Activated CD4-positive, CD25-positive, alpha-beta regulatory T cell treated with anti-CD3 and anti-CD28 coated beads, Interleukin-2, amount 50 U/mL, for 24 hours (primary cell): ENCODE results near the gene GDNF.
"Not testable (repeated sequence)": the region's sequence is repeated elsewhere in the genome, so short reads cannot be mapped to it uniquely, and the experiment has no call there.

Experiments
- ATAC-seq, 2 donors: fragments of 150-1000 bp; cut with Tn5 transposase; one replicate each; pipeline ENCODE4 v1.10.0; 2021; ENCODE audit warnings: mild to moderate bottlenecking in 1 of 2, moderate library complexity in 1 of 2

Gene GDNF

DNA sequence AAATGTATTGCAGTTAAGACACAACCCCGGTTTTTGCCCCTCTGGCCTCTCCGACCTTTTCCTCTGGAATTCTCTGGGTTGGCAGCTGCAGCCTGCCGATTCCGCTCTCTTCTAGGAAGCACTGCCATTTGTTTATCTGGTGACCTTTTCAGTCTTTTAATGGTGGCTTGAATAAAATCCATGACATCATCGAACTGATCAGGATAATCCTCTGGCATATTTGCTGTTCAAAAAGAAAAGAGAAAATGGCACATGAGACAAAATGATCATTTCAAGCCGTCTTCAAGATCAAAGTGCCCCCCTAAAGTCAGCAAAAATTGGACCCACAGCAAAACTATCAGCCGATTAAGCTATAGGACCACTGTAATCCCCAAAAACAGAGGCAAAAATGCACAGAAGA, 23.9 kb downstream of the GDNF start:
- ATAC-seq: no peak

DNA sequence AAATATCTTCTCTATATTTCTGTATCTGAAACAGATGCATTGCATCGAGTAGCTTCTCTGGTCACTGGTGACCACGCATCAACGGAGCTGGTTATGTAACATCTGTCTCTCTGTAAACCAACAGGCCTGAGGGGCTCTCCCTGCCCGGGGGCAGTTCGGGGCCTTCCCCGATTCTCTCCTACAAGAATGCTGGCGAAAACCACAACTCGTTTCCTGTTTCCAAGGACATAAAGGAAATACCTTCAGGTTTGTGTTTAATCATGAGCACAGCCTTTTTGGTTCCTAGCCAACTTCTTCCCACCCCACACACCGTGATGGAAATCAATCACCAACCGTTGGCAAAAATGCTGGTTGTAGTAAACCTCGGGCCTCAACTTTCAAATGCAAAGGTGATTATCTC, 25.1 kb downstream of the GDNF start:
- ATAC-seq: no peak

DNA sequence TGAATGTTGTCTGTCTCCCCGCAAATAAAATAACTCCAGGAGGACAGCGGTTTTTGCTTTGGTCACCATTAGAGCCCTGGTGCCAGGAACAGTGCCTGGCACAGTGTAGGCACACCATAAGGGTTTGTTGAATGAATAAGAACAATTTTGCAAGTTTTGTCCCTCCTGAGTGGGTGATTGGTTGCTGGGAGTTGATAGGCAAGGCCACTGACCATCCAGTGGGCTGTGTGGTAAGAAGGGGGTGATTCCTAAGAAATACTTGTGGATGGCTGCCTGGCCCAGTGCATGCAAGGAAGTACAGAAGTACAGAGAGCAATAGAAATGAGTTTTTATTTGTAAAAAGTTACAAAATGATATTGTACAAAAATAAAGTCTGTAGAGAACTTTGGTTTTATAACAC, 27.5 kb downstream of the GDNF start:
- ATAC-seq: no peak

DNA sequence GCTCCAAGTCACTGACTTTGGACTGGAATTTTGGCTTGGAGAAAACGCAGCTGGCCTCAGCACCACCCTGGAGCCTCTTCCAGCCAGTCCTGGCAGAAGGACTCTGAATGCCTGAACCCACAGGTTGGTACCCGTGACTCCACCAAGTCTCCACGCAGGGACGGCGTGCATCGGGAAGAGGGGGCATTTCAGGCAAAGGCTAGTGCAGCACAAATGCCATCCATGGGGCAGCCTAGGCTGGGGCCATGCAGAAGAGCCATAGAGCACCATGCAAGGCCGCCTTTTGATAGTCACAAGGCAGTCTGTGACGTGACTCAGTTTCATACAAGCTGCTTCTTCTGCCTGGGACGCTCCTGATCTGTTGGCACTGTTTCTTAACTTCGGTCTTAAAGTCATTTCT, 28.0 kb downstream of the GDNF start:
- ATAC-seq: no peak

DNA sequence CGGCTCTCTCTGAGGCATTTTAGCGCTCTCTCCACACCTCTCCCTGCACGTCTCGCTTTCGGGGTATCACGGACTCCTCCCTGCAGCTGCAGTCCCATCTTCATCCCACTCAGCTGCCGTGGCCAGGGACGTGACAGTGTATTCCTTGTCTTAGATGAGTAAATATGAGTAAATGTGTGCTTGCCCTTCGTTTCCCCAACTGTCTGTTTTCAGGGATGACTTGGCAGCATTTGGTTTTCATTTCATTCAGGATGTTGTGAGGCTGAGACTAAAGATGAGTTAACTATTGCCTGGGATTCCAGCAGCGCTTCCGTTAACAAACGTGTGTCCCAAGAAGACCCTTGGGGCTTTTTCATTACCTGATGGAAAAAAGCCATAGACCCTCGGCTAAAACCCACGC, 29.5 kb downstream of the GDNF start:
- no peak for ATAC-seq

DNA sequence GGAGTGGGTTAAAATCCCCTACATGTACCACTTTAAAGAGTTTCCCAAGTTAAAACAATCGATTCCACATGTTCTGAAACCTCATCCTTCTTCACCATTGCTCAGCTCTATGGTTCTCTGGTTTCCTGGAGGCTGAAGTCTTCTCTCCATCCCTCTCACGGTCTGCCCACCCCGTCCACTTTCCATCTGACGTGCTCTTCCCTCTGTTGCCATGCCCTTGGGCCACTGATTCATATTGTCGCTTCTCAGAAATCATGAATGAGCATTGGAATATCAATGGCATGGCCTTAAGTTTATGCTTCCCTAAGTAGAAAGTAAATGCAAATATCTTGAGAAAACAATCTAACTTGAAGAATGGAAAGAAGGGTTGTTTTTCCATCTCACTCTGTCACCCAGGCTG, 30.9 kb downstream of the GDNF start:
- no peak for ATAC-seq

DNA sequence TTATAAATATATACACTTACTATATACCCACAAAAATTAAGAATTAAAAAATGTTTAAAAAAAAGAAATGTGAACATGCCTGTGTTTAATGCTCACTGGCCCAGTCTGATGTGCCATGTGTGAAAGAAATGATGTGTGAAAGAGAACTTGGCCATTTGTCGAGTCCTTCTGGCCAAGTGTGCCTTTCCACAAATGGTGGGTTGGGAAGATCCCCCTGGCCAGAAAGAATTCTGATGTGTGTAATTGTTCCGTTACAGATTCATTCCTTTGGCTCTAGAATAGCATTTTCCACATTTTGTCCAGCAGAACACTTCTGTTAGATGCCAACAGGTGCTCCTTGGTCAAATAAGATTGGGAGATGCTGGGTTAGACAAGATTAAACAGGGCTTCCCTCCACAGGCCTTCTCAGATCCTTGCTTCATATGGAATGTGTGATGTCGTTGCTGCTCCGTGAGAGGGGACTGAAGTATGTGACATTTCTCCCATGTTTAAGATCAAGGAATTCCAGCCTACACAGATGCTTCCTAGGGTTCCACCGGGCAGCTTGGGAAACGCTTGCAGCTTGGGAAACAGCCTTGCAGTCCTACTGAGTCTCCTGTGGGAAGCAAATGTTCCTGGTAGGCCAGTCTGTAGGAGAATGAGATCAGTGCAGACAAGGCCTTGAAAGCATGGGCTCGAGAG, 32.1 kb downstream of the GDNF start:
- ATAC-seq: no peak

DNA sequence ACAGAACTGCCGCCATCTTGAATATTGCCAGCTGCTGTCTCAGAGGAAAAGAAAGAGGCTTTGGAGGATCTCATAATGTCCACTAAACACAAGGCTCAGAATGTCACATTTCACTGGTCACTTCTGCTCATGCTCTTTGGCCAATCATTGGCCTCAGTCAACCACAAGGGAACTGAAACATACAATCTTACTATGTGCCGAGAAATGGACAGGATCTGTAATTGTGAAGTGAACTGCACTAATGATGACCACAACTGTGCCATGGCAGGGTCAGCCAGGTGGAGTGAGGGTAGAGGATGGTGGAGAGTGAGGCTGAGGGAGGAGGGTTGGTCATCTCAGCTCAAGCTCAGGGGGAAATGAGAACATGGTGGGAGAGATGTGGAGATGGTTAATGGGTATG, 32.8 kb downstream of the GDNF start:
- no peak for ATAC-seq

DNA sequence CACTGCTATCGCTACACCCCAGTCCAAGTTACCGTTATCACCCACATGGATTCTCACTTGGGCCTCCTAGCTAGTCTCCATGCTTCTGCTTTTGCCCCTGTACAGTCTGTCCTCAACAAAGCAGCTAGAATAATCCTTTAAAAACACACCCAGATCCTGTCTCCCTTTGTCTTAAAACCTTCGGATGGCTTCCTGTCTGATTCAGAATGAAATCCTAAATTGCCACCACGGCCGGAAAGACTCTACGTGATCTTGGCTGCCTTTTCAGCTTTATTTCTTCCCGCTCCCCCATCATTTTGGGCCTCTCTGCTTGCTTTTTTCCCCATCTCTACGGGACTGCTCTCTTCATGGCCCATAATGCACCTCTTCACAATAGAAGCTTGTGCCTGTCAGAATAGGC, 33.4 kb downstream of the GDNF start:
- ATAC-seq: no peak

DNA sequence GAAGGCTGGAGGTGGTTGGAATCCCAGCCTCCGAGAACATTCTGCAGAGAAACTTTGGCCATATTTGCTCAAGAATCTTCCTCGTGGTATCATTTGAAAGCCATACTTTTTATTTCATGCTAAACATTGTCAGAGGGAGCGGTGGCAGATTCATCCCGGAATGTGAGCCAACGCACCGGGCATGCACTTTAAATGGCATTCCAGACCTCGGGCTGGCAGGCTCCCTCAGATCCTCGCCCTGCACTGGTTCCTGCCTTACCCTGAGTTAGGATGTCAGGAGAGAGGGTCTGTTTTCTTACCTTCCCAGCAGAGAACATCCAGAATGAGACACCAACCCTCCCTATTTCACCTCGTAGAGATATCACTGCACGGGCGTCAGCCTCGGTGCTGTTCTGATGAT, 33.8 kb downstream of the GDNF start:
- ATAC-seq: no peak

DNA sequence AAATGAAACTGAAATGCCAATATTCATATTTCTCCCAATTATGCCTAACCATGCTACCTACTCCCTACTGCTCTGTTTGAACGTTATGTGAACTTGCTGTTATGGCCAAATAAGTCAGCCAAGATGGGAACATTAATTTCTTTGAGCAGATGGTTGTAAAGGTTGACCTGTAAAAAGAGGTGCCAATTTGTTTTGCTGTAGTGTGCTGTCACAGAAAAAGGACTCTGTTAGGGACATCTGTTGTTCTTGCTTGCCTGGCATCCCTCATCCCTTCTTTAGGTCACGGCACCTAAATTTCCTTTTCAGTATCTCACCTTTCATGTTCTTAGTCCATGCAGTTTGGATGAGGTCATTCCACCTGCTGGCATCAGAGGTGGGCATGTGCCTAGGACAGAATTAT, 35.4 kb downstream of the GDNF start:
- ATAC-seq: no peak

DNA sequence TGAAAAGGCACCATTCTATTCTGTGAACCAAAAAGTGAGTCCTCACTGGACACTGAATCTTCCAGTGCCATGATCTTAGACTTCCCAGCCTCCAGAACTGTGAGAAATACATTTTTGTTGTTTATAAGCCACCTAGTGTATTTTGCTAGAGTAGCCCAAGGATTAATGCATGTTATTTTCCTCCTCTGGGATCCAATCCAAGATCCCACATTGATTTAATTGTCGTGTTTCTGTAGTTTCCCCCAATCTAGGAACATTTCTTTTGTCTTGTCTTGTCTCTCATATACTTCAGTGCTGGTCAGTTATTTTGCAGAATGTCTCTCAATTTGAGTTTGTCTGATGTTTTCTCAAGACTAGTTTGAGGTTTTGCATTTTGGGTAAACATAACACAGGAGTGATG, 36.4 kb downstream of the GDNF start:
- no peak for ATAC-seq

DNA sequence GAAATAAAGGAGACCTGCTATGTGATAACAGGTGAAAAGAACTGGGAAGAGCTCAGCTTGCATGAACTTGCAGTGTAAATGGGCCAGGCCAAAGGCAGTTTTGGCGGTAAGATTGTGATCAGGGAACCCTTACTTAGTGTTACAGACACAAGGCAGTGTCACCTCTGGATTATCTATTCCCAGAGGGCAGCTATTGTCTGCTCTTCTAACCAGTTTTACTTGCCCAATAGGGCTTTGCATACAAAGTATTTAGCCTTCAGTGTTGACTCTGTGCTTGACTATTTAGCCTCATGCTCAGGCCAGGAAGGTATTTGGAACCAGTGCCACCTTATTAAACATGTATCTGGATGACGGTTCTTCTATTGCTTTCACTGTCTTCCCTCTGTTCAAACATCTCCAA, 38.3 kb downstream of the GDNF start:
- no peak for ATAC-seq

DNA sequence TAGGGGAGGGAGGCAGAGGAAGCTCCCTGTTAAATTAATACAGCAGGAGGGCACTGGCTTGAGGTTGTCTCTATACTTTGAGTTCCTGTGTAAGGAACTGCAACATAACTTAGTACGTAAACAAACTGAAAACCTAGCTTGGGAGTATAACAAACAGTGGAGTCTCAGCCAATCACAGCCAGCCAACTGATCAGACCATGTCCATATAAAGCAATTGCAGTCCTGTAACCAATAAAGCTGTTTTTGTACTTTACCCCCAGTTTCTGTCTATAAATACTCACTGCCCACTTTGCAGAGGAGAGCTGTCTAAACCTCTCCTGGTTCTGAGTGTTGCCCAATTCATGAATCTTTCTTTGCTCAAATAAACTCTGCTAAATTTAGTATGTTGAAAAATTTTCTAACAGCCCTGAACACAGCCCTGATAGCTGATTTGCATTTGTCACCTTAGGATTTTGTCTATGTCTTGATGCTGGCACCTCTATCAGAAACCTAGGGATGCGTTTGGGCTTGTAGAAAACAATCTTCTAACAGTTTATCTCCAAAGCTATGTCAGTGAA, 39.9 kb downstream of the GDNF start:
- no peak for ATAC-seq

DNA sequence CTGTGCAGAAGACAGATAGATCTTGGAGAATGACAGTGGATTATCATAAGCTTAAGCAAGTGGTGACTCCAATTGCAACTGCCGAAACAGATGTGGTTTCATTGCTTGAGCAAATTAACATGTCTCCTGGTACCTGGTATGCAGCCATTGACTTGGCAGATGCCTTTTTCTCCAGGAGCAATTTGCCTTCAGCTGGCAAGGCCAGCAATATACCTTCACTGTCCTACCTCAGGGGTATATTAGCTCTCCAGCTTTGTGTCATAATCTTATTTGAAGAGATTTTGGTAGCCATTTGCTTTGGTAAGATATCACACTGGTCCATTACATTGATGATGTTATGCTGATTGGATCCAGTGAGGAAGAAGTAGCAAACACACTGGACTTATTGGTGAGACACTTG, 43.4 kb downstream of the GDNF start:
- not testable (repeated sequence) for ATAC-seq

DNA sequence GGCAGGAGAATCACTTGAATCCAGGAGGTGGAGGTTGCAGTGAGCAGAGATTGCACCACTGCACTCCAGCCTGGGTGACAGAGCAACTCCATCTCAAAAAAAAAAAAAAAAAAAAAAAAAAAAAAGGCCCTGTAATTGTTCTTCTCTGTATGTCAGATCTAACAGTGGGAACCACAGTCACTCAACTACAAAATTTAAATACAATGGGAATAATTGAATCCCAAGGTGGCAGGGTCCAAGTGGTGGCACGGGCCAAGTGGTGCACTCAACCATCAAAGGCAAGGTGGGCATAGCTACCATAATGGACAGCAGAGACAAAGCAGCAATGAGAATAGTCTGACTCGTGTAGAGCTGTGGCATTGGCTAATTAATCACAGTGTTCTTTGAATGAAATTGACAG, 44.5 kb downstream of the GDNF start:
- not testable (repeated sequence) for ATAC-seq

DNA sequence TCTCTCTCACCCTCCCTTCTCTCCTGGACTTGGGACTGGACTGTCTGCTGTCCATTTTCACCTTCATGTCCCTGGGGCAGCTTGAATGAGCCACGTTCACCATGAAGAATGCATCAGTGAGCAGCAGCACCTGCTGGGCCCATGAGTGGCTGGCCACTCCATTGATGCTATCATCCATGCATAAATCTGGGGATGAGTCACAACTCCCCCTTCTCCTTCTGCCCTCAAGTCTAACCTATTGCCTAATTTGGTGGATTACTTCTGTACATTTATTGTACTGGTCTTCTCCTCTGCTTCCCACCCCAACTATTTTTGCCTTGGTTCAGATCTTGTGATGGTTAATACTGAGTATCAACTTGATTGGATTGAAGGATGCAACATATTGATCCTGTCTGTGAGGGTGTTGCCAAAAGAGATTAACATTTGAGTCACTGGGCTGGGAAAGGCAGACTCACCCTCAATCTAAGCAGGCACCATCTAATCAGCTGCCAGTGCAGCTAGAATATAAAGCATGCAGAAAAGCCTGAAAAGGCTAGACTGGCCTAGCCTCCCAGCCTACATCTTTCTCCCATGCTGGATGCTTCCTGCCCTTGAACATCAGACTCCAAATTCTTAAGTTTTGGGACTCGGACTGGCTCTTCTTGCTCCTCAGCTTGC, 46.7 kb downstream of the GDNF start:
- no peak for ATAC-seq

DNA sequence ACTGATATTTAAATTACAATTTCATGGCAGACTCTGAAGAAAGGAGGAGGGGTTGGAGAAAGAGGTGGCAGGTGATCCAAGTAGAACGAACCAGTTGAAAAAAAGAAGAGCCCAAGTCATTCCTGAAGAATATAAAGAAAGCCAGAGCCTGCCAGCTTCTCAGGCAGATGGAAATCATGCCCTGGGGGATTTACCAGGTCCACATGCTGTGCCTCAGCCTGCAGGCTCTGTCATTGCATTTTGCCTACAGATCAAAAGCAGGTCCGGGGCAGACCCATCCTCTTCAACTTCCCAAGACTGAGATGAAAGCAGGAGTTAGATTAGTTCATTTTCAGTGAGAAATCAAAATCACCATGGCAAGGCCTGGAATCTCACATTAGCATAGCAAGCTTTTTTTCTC, 48.5 kb downstream of the GDNF start:
- ATAC-seq: no peak

DNA sequence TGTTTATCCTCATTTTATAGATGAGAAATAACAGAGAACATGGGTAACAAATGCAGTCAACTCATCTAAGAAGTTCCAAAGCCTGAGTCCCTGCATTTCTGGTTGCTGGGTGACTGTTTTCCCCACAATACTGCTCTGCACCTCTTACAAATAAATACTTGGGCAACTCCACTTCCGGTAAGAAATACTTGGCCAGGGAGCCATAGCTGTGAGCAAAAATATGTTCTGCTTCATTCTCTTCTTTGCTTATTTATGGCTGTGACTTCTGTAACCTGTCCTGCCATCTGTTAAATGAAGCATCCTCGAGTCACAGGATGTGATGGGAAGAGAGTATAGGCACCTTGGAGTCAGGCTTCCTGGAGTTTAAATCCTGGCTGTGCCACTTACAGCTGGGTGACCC, 49.9 kb downstream of the GDNF start:
- ATAC-seq: no peak

DNA sequence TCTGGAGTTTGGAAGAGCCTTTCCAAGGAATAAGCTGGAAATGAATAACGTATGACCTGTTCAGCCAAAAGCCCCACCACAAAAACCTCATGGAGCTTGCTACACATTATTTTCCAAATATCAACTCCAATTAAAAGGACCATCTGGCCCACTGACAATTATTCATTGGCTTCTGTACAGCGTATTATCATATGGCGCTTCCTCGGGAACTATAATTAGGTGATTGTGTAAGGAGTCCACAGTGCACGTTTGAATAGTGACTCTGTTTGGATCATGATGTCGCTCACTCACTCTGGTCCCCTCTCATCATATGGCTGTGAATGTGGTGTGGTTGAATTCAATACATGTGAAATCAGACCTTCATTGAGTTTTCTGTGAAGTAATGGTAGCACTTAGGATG, 52.1 kb downstream of the GDNF start:
- ATAC-seq: no peak

DNA sequence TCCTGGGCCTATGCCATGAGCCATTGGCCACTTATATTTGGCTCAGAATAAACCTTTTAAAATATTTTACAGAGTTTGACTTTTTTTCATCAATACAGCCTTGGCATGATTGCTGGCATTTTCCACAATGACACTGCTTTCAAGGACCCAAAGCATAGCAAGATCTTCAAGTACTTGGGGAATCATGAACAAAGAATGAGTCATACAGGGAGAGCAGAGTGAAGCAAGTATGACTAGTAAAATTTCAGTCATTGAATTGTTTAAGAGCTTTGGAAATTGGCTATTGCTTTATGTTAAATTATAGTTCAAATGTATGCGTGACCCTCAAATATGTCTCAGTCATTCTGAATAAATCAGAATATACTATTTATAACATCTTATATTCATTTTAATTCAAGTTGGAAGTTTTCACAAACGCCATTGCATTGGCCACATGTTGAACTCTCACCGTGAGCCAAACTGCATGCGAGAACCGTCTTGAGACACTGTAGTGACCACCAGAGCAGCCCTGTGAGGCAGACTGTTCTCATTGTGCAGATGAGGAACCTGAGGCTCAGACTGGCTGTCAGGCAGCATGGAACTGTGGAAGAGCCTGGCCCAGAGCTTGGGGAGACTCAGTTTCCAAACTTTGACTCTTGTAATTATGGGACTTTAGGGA, 52.9 kb downstream of the GDNF start:
- ATAC-seq: no peak

DNA sequence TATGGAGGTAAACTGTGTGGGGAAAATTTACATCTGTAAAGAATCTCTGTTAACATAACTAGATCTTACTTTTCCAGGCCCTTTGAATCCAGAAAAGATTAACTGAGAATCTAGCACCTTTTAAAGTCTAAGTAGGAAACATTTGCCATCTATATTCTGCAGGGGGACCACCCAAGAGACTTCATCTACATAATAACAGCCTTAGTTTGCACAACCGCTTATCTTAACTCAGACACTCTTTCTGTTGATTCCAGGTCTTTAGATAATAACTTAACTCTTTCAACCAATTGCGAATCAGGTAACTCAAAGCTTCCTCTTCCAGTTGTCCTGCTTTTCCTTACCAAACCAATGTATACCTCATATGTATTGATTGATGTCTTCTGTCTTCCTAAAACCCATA, 53.4 kb downstream of the GDNF start:
- ATAC-seq: no peak

DNA sequence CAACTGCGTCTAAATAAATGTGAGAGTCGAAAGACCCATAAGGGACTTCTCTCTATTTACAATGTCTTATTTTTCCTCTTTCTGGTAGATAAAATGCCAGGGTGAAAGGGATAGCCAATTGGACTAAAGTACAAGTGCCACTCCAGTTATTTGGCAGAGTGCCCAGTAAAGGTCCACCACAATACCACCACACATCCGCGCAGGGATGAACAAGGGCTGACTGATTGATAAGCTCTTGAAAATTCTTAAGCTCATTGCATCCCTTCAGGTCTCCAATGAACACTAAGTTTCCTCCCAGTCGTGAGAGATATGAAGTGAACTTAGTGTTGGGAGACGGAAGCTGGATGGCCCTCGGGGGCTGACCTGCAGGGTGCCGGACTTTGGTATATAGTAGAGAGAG, 58.4 kb downstream of the GDNF start:
- ATAC-seq: not testable (repeated sequence)

DNA sequence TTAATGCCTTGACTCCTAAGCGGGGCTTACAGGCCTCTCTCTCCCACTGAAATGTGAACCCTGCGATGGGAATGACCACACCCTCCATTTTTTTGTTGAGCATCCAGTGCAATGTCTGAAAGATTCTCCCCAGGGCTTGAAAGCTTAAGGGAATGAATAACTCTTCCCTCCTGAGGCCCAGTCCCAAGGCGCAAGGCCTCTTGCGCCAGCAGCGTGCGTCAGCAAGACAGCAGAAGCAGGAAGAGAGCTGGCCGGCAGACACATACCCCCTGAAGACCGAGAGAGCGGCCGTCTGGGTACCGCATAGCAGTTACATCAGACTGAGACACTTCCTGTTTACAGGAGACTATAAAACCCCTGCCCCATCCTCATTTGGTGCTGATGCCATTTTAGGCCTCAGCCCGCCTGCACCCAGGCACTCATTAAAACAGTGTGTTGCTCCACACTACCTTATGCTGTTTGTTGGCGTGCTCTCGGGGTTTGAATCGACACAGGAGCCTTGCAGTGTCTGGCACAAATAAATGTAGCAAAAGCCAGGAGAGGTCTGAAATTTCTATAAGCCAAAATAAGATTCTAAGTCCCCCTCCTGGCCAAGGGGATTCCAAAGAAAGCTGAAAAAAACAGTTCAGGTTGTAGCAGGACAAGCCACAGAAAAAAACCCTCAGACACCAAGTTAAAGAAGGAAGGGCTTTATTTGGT, 62.3 kb downstream of the GDNF start:
- no peak for ATAC-seq
